HFFc6 (cell line): ENCODE results near the gene SRGAP2C. TPM values are rescaled to one million over a fixed set of nuclear protein-coding genes. Genes with fewer than 3 reads are reported as not detected.
"Not testable (repeated sequence)": the region's sequence is repeated elsewhere in the genome, so short reads cannot be mapped to it uniquely, and the experiment has no call there.

Source experiments
- DNase-seq: peaks from one replicate; pipeline ENCODE4 v3.0.0-alpha.2; 2018
- H3K27ac Mint-ChIP-seq: 2 replicates; pipeline ENCODE4 v1.8.0; 2020; ENCODE audit warnings: mild to moderate bottlenecking, mixed read lengths
- H3K27me3 Mint-ChIP-seq: 2 replicates; pipeline ENCODE4 v1.8.0; 2021; ENCODE audit warnings: mild to moderate bottlenecking, moderate library complexity, mixed read lengths; ENCODE audit not compliant: insufficient read depth
- H3K36me3 Mint-ChIP-seq: 2 replicates; pipeline ENCODE4 v1.8.0; 2021; ENCODE audit warnings: low read depth, mixed read lengths
- H3K4me1 Mint-ChIP-seq: 2 replicates; pipeline ENCODE4 v1.8.0; 2020; ENCODE audit warnings: low read depth, mixed read lengths
- H3K4me3 Mint-ChIP-seq: 2 replicates; pipeline ENCODE4 v1.8.0; 2020; ENCODE audit warnings: mild to moderate bottlenecking, moderate library complexity, mixed read lengths
- H3K9me3 Mint-ChIP-seq: 2 replicates; pipeline ENCODE4 v1.8.0; 2020; ENCODE audit warnings: mild to moderate bottlenecking, mixed read lengths
- total RNA-seq, 6 experiments: library from RNA; stranded (reverse); fragmentation: NEBNext Ultra II Directional; extraction: Animal tissue kit (Norgen Biotek cat#: 25700); gene quantifications; 2 replicates in 1 of 6; 3 replicates in 5 of 6; pipeline ENCODE4 v1.2.3, GENCODE V29; 2021

The SRGAP2C gene
- total RNA-seq, 6 experiments from 2014 or later: 13.8 to 34.6 (median 23.0) TPM

GRCh38 chr1:121200232-121200631 is 15.5 kb downstream of the SRGAP2C start:
- H3K9me3 Mint-ChIP-seq, H3K4me3 Mint-ChIP-seq: not testable (repeated sequence)

GRCh38 chr1:121200985-121201981 is 16.5 kb downstream of the SRGAP2C start:
- H3K4me3 Mint-ChIP-seq: peak overlapping the region; percentile 80
- H3K27me3 Mint-ChIP-seq, H3K36me3 Mint-ChIP-seq, H3K9me3 Mint-ChIP-seq: not testable (repeated sequence)
- peak; percentile 50 for DNase-seq
- peak overlapping the region; percentile 81 for H3K27ac Mint-ChIP-seq
- H3K4me1 Mint-ChIP-seq: peaks cover 15% of the 10 kb centered on the region

More at GRCh38 chr1:121200232-121200631, 15.5 kb downstream of the SRGAP2C start:
- not testable (repeated sequence) for H3K27me3 Mint-ChIP-seq, H3K36me3 Mint-ChIP-seq, DNase-seq, H3K27ac Mint-ChIP-seq
- peaks cover 11% of the 10 kb centered on the region for H3K4me1 Mint-ChIP-seq

- DNase-seq, H3K27me3 Mint-ChIP-seq, H3K9me3 Mint-ChIP-seq, H3K36me3 Mint-ChIP-seq, H3K27ac Mint-ChIP-seq, H3K4me3 Mint-ChIP-seq: not testable (repeated sequence)
- peaks cover 16% of the 10 kb centered on the region for H3K4me1 Mint-ChIP-seq
Measured at GRCh38 chr1:121202986-121203385, 18.2 kb downstream of the SRGAP2C start.

- H3K4me3 Mint-ChIP-seq, H3K9me3 Mint-ChIP-seq, H3K36me3 Mint-ChIP-seq, H3K27me3 Mint-ChIP-seq, DNase-seq: not testable (repeated sequence)
- H3K27ac Mint-ChIP-seq: peak overlapping the region; percentile 53; the same call in 1 of the 2 replicates
- peaks cover 16% of the 10 kb centered on the region for H3K4me1 Mint-ChIP-seq
Measured at GRCh38 chr1:121205786-121206711, 21.3 kb downstream of the SRGAP2C start.

GRCh38 chr1:121207328-121207727 is 22.6 kb downstream of the SRGAP2C start:
- not testable (repeated sequence) for H3K9me3 Mint-ChIP-seq, H3K36me3 Mint-ChIP-seq, H3K4me3 Mint-ChIP-seq, H3K27ac Mint-ChIP-seq, H3K27me3 Mint-ChIP-seq, H3K4me1 Mint-ChIP-seq, DNase-seq

- H3K4me3 Mint-ChIP-seq, H3K36me3 Mint-ChIP-seq, H3K4me1 Mint-ChIP-seq, DNase-seq, H3K9me3 Mint-ChIP-seq, H3K27me3 Mint-ChIP-seq, H3K27ac Mint-ChIP-seq: not testable (repeated sequence)
Measured at GRCh38 chr1:121208375-121208774, 23.6 kb downstream of the SRGAP2C start.

- H3K9me3 Mint-ChIP-seq: not testable (repeated sequence)
Measured at GRCh38 chr1:121210778-121211177, 26.0 kb downstream of the SRGAP2C start.

GRCh38 chr1:121213491-121213890 is 28.7 kb downstream of the SRGAP2C start:
- not testable (repeated sequence) for H3K36me3 Mint-ChIP-seq, H3K27me3 Mint-ChIP-seq, H3K4me1 Mint-ChIP-seq, DNase-seq, H3K9me3 Mint-ChIP-seq, H3K27ac Mint-ChIP-seq, H3K4me3 Mint-ChIP-seq

More at GRCh38 chr1:121210778-121211177, 26.0 kb downstream of the SRGAP2C start:
- not testable (repeated sequence) for H3K27me3 Mint-ChIP-seq, DNase-seq, H3K27ac Mint-ChIP-seq, H3K4me1 Mint-ChIP-seq, H3K36me3 Mint-ChIP-seq, H3K4me3 Mint-ChIP-seq

- H3K9me3 Mint-ChIP-seq, H3K27me3 Mint-ChIP-seq, DNase-seq, H3K27ac Mint-ChIP-seq, H3K4me1 Mint-ChIP-seq, H3K36me3 Mint-ChIP-seq, H3K4me3 Mint-ChIP-seq: not testable (repeated sequence)
Measured at GRCh38 chr1:121214544-121215156, 29.9 kb downstream of the SRGAP2C start.

- not testable (repeated sequence) for H3K27me3 Mint-ChIP-seq, H3K36me3 Mint-ChIP-seq, H3K9me3 Mint-ChIP-seq, H3K27ac Mint-ChIP-seq, H3K4me3 Mint-ChIP-seq, H3K4me1 Mint-ChIP-seq, DNase-seq
Measured at GRCh38 chr1:121215699-121216417, 31.1 kb downstream of the SRGAP2C start.

- not testable (repeated sequence) for H3K27me3 Mint-ChIP-seq, H3K4me3 Mint-ChIP-seq, H3K36me3 Mint-ChIP-seq, H3K9me3 Mint-ChIP-seq, DNase-seq, H3K4me1 Mint-ChIP-seq, H3K27ac Mint-ChIP-seq
Measured at GRCh38 chr1:121216676-121217075, 31.9 kb downstream of the SRGAP2C start.

GRCh38 chr1:121221770-121222169 is 37.0 kb downstream of the SRGAP2C start:
- not testable (repeated sequence) for H3K36me3 Mint-ChIP-seq, H3K4me1 Mint-ChIP-seq, H3K9me3 Mint-ChIP-seq, H3K4me3 Mint-ChIP-seq, H3K27ac Mint-ChIP-seq, DNase-seq, H3K27me3 Mint-ChIP-seq

- not testable (repeated sequence) for DNase-seq, H3K4me1 Mint-ChIP-seq, H3K27ac Mint-ChIP-seq, H3K9me3 Mint-ChIP-seq, H3K36me3 Mint-ChIP-seq, H3K27me3 Mint-ChIP-seq, H3K4me3 Mint-ChIP-seq
Measured at GRCh38 chr1:121224714-121225113, 39.9 kb downstream of the SRGAP2C start.
